OCI-LY1 (cell line): ENCODE results near the gene HS3ST1.

Experiments used
- H2AFZ ChIP-seq: fragments of 200-600 bp; sonication (generic), shearing (Covaris generic); 2 replicates; pipeline ENCODE4 v1.6.0; 2014; ENCODE audit warnings: antibody characterized with exemption, mild to moderate bottlenecking, low read length
- H3F3A ChIP-seq: fragments of 200-600 bp; sonication (generic), shearing (Covaris generic); 2 replicates; pipeline ENCODE4 v1.6.0; 2014; ENCODE audit warnings: mild to moderate bottlenecking, antibody characterized with exemption, low read length, moderate library complexity; ENCODE audit not compliant: insufficient read depth
- H3K27ac ChIP-seq: fragments of 200-600 bp; sonication (generic); 2 replicates; pipeline ENCODE4 v1.5.1; 2014; ENCODE audit warnings: low read length, mixed run types, mild to moderate bottlenecking, low read depth; ENCODE audit not compliant: poor library complexity, severe bottlenecking
- H3K27me3 ChIP-seq: fragments of 200-600 bp; sonication (generic); 2 replicates; pipeline ENCODE4 v1.6.0; 2014; ENCODE audit warnings: antibody characterized with exemption, mild to moderate bottlenecking, low read length, moderate library complexity; ENCODE audit not compliant: insufficient read depth
- H3K36me3 ChIP-seq: fragments of 200-600 bp; sonication (generic); 2 replicates; pipeline ENCODE4 v1.6.1; 2014; ENCODE audit warnings: mild to moderate bottlenecking, antibody characterized with exemption, low read length, moderate library complexity, mixed read lengths; ENCODE audit not compliant: insufficient read depth
- H3K4me1 ChIP-seq: fragments of 200-600 bp; sonication (generic); 2 replicates; pipeline ENCODE4 v1.5.1; 2014; ENCODE audit warnings: mild to moderate bottlenecking, low read length, moderate library complexity; ENCODE audit not compliant: insufficient read depth, severe bottlenecking
- H3K4me2 ChIP-seq: fragments of 200-600 bp; sonication (generic), shearing (Covaris generic); 2 replicates; pipeline ENCODE4 v1.6.1; 2014; ENCODE audit warnings: low read length
- H3K4me3 ChIP-seq: fragments of 200-600 bp; sonication (generic); 2 replicates; pipeline ENCODE4 v1.5.1; 2014; ENCODE audit warnings: low read length, low read depth, mild to moderate bottlenecking, mixed read lengths; ENCODE audit not compliant: poor library complexity, severe bottlenecking
- H3K79me2 ChIP-seq: fragments of 200-600 bp; shearing (Covaris generic); 2 replicates; pipeline ENCODE4 v1.6.1; 2016; ENCODE audit warnings: mixed run types, low read length, mixed read lengths; ENCODE audit not compliant: insufficient read depth
- H3K9ac ChIP-seq: fragments of 200-600 bp; sonication (generic), shearing (Covaris generic); 2 replicates; pipeline ENCODE4 v1.6.1; 2014; ENCODE audit warnings: mild to moderate bottlenecking, low read length, mixed read lengths
- H3K9me2 ChIP-seq: fragments of 200-600 bp; sonication (generic), shearing (Covaris generic); 2 replicates; pipeline ENCODE4 v1.6.1; 2014; ENCODE audit warnings: low read depth, mild to moderate bottlenecking, low read length, mixed read lengths
- H3K9me3 ChIP-seq: fragments of 200-600 bp; shearing (Covaris generic); 2 replicates; pipeline ENCODE4 v1.6.1; 2014; ENCODE audit warnings: low read length, mixed read lengths
- H4K20me1 ChIP-seq: fragments of 200-600 bp; sonication (generic), shearing (Covaris generic); 2 replicates; pipeline ENCODE4 v1.6.0; 2016; ENCODE audit warnings: mild to moderate bottlenecking, low read length; ENCODE audit not compliant: insufficient read depth
- CTCF ChIP-seq: fragments of 200-600 bp; sonication (generic), shearing (Covaris generic); IDR thresholded peaks from 2 replicates; pipeline ENCODE4 v1.5.1; 2017; ENCODE audit warnings: mild to moderate bottlenecking, antibody characterized with exemption, low read length, moderate library complexity, mixed read lengths
- EZH2 ChIP-seq: fragments of 200-600 bp; sonication (generic), shearing (Covaris generic); IDR thresholded peaks from 2 replicates; pipeline ENCODE4 v1.8.0; 2017; ENCODE audit warnings: borderline replicate concordance, mixed run types, mild to moderate bottlenecking, antibody characterized with exemption, low read length, moderate library complexity, mixed read lengths

HS3ST1 gene

GRCh38 chr4:11409632-11410031 is 19.1 kb downstream of the HS3ST1 start:
- no peaks in the 10 kb centered on the region for H3F3A ChIP-seq
- H3K4me1 ChIP-seq = no peaks in the 10 kb centered on the region
- H3K36me3 ChIP-seq = no peaks in the 10 kb centered on the region
- H3K27me3 ChIP-seq = no peaks in the 10 kb centered on the region
- no peak overlapping the region for H3K9ac ChIP-seq
- H3K9me2 ChIP-seq = no peaks in the 10 kb centered on the region
- H2AFZ ChIP-seq = no peak overlapping the region
- H3K9me3 ChIP-seq = no peaks in the 10 kb centered on the region
- H3K27ac ChIP-seq = no peak overlapping the region
- TF ChIP-seq EZH2 (no peak), CTCF (no peak)
- no peak overlapping the region for H3K4me3 ChIP-seq
- H4K20me1 ChIP-seq = no peaks in the 10 kb centered on the region
- H3K79me2 ChIP-seq = no peaks in the 10 kb centered on the region
- H3K4me2 ChIP-seq = no peak overlapping the region

GRCh38 chr4:11408233-11408967 is 20.3 kb downstream of the HS3ST1 start:
- Histone ChIP-seq H3K9me2 (no peaks in the 10 kb centered on the region), H3K79me2 (no peaks in the 10 kb centered on the region), H2AFZ (no peak overlapping the region), H3K4me1 (no peaks in the 10 kb centered on the region), H3K9me3 (no peaks in the 10 kb centered on the region), H3K4me2 (no peak overlapping the region), H3K36me3 (no peaks in the 10 kb centered on the region), H3F3A (no peaks in the 10 kb centered on the region), H3K9ac (no peak overlapping the region), H4K20me1 (no peaks in the 10 kb centered on the region), H3K27me3 (no peaks in the 10 kb centered on the region), H3K27ac (no peak overlapping the region), H3K4me3 (no peak overlapping the region)
- TF ChIP-seq CTCF (no peak), EZH2 (no peak)

GRCh38 chr4:11407551-11407950 is 21.1 kb downstream of the HS3ST1 start:
- Histone ChIP-seq H3K27me3 (no peaks in the 10 kb centered on the region), H3K9ac (no peak overlapping the region), H3F3A (no peaks in the 10 kb centered on the region), H4K20me1 (no peaks in the 10 kb centered on the region), H2AFZ (no peak overlapping the region), H3K27ac (no peak overlapping the region), H3K36me3 (no peaks in the 10 kb centered on the region), H3K9me2 (no peaks in the 10 kb centered on the region), H3K4me2 (no peak overlapping the region), H3K79me2 (no peaks in the 10 kb centered on the region), H3K9me3 (no peaks in the 10 kb centered on the region), H3K4me3 (no peak overlapping the region), H3K4me1 (no peaks in the 10 kb centered on the region)
- no peak for TF ChIP-seq EZH2
- no peak for TF ChIP-seq CTCF
